C4-2B (cell line): ENCODE results near the gene ECE1.

Source experiments
- CTCF ChIP-seq: fragments of 450-650 bp; conservative IDR thresholded peaks from 2 replicates; pipeline ENCODE4 v1.5.1; 2017; ENCODE audit warnings: mild to moderate bottlenecking
- ZFX ChIP-seq: fragments of 450-650 bp; IDR thresholded peaks from 2 replicates; pipeline ENCODE4 v1.6.1; 2017

- TF ChIP-seq CTCF (no peak), ZFX (no peak)
These were observed 5.3 kb upstream of the ECE1 start for GRCh38 chr1:21295545-21295944.
